Testis (tissue), 2 donors: ENCODE measurements around the gene DMWD.

Source experiments
- CTCF ChIP-seq, 3 experiments: fragments of 450-650 bp in 2 of 3; fragments of 200-600 bp in 1 of 3; sonication (generic) in 1 of 3; IDR thresholded peaks; one replicate each; pipeline ENCODE4 v1.5.1; 2016 to 2019; ENCODE audit warnings: antibody characterized with exemption in 3 of 3, mild to moderate bottlenecking in 2 of 3, moderate library complexity in 1 of 3
- POLR2A ChIP-seq: fragments of 450-650 bp; IDR thresholded peaks from one replicate; pipeline ENCODE4 v1.6.1; 2017; ENCODE audit warnings: antibody characterized with exemption, mild to moderate bottlenecking, moderate library complexity

- TF ChIP-seq CTCF (IDR thresholded peaks at IDR 0.05) (no peak), POLR2A (no peak)
Observed at GRCh38 chr19:45773384-45773783, 19.3 kb downstream of the DMWD start.
